ENCODE data around the gene KRT82. TPM values are rescaled to one million over a fixed set of nuclear protein-coding genes. Genes with fewer than 3 reads are reported as not detected.
"Not testable (repeated sequence)": the region's sequence is repeated elsewhere in the genome, so short reads cannot be mapped to it uniquely, and the experiment has no call there.

KRT82 gene
- not detected for total RNA-seq
- not detected for polyA plus RNA-seq
- long read RNA-seq, donor 1, result 0 reads
- long read RNA-seq, donor 2, result 0 reads
- long read RNA-seq, donor 3, result 0 reads
- long read RNA-seq, donor 4, result 0 reads

- no peak for DNase-seq
These were observed at the start of gene KRT82 for GRCh38 chr12:52405922-52406385. KRT82 (minus strand) TSS chr12:52406335; CDS start chr12:52406277, 58 bp downstream.

GRCh38 chr12:52455821-52456220 lies 49.7 kb upstream of the KRT82 start:
- ATAC-seq (no peak), DNase-seq (no peak)
- no peak overlapping the region for H3K4me3 ChIP-seq (ENCODE audit: low read length)
- H3K9me3 ChIP-seq (ENCODE audit: control insufficient read depth, low read length), result no peaks in the 10 kb centered on the region
- no peaks in the 10 kb centered on the region for H3K4me1 ChIP-seq (ENCODE audit: control insufficient read depth, insufficient read depth, low read length)
- H3K27ac ChIP-seq (ENCODE audit: low read length), result no peak overlapping the region
- intact Hi-C loops (cut with DNase I), result no loop called here
- 59% methylated on average over 1 of the region's 1 CpG for WGBS
- H3K27me3 ChIP-seq (ENCODE audit: control insufficient read depth, insufficient read depth), result no peaks in the 10 kb centered on the region

More at GRCh38 chr12:52405922-52406385, at the start of gene KRT82:
- Histone ChIP-seq H3K27me3 (ENCODE audit: control insufficient read depth, insufficient read depth) (no peaks in the 10 kb centered on the region), H3K27ac (ENCODE audit: low read length) (no peak within 1 kb of the TSS), H3K9me3 (ENCODE audit: control insufficient read depth, low read length) (no peaks in the 10 kb centered on the region), H3K4me3 (ENCODE audit: low read length) (no peak within 1 kb of the TSS), H3K4me1 (ENCODE audit: control insufficient read depth, insufficient read depth, low read length) (no peaks in the 10 kb centered on the region)
- intact Hi-C loops (cut with DNase I), result no loop called here
- 91% methylated on average over 14 of the region's 14 CpGs for WGBS
- no peak for ATAC-seq

GRCh38 chr12:52454411-52455201 lies 48.5 kb upstream of the KRT82 start:
- Histone ChIP-seq H3K9me3 (ENCODE audit: control insufficient read depth, low read length) (no peaks in the 10 kb centered on the region), H3K4me3 (ENCODE audit: low read length) (no peak overlapping the region), H3K4me1 (ENCODE audit: control insufficient read depth, insufficient read depth, low read length) (no peaks in the 10 kb centered on the region), H3K27me3 (ENCODE audit: control insufficient read depth, insufficient read depth) (no peaks in the 10 kb centered on the region), H3K27ac (ENCODE audit: low read length) (no peak overlapping the region)
- no peak for DNase-seq
- 62% methylated on average over 3 of the region's 3 CpGs for WGBS
- intact Hi-C loops (cut with DNase I), result no loop called here
- peak in 1 of 2 donors; percentile 41 for ATAC-seq

GRCh38 chr12:52452101-52452500 lies 46.0 kb upstream of the KRT82 start, which contains the start of gene KRT6B:
KRT6B (minus strand) TSS chr12:52452146; CDS start chr12:52452078, 68 bp downstream.
- H3K4me1 ChIP-seq (ENCODE audit: control insufficient read depth, insufficient read depth, low read length), result no peaks in the 10 kb centered on the region
- intact Hi-C loops (cut with DNase I), result no loop called here

GRCh38 chr12:52448228-52448627 lies 42.1 kb upstream of the KRT82 start:
- Histone ChIP-seq H3K27me3 (ENCODE audit: control insufficient read depth, insufficient read depth) (no peaks in the 10 kb centered on the region), H3K9me3 (ENCODE audit: control insufficient read depth, low read length) (no peaks in the 10 kb centered on the region), H3K27ac (ENCODE audit: low read length) (no peak overlapping the region), H3K4me1 (ENCODE audit: control insufficient read depth, insufficient read depth, low read length) (no peaks in the 10 kb centered on the region), H3K4me3 (ENCODE audit: low read length) (no peak overlapping the region)
- ATAC-seq (no peak), DNase-seq (no peak)
- intact Hi-C loops (cut with DNase I), result no loop called here
- WGBS, result 50% methylated on average over 3 of the region's 3 CpGs

More at GRCh38 chr12:52452101-52452500, 46.0 kb upstream of the KRT82 start, which contains the start of gene KRT6B:
- no peak for DNase-seq
- Histone ChIP-seq H3K27ac (ENCODE audit: low read length) (no peak within 1 kb of the TSS), H3K27me3 (ENCODE audit: control insufficient read depth, insufficient read depth) (no peaks in the 10 kb centered on the region), H3K9me3 (ENCODE audit: control insufficient read depth, low read length) (no peaks in the 10 kb centered on the region), H3K4me3 (ENCODE audit: low read length) (no peak within 1 kb of the TSS)
- ATAC-seq, result no peak
- WGBS, result 86% methylated on average over 6 of the region's 6 CpGs

- H3K27me3 ChIP-seq (ENCODE audit: control insufficient read depth, insufficient read depth); H3K27ac ChIP-seq (ENCODE audit: low read length); H3K4me3 ChIP-seq (ENCODE audit: low read length); ATAC-seq; intact Hi-C loops (cut with DNase I); DNase-seq; H3K4me1 ChIP-seq (ENCODE audit: control insufficient read depth, insufficient read depth, low read length); H3K9me3 ChIP-seq (ENCODE audit: control insufficient read depth, low read length): not testable (repeated sequence)
- 92% methylated on average over 11 of the region's 11 CpGs for WGBS
These were observed 41.1 kb upstream of the KRT82 start for GRCh38 chr12:52447196-52447595.

GRCh38 chr12:52446367-52447045 lies 40.4 kb upstream of the KRT82 start:
- no peak for DNase-seq
- H3K27me3 ChIP-seq (ENCODE audit: control insufficient read depth, insufficient read depth), result no peaks in the 10 kb centered on the region
- H3K4me3 ChIP-seq (ENCODE audit: low read length), result no peak overlapping the region
- no peak overlapping the region for H3K27ac ChIP-seq (ENCODE audit: low read length)
- H3K4me1 ChIP-seq (ENCODE audit: control insufficient read depth, insufficient read depth, low read length), result no peaks in the 10 kb centered on the region
- intact Hi-C loops (cut with DNase I), result no loop called here
- H3K9me3 ChIP-seq (ENCODE audit: control insufficient read depth, low read length), result no peaks in the 10 kb centered on the region
- ATAC-seq, result no peak
- 81% methylated on average over 6 of the region's 6 CpGs for WGBS

GRCh38 chr12:52445876-52446275 lies 39.7 kb upstream of the KRT82 start:
- 63% methylated on average over 3 of the region's 3 CpGs for WGBS
- no peaks in the 10 kb centered on the region for H3K4me1 ChIP-seq (ENCODE audit: control insufficient read depth, insufficient read depth, low read length)
- no peak overlapping the region for H3K4me3 ChIP-seq (ENCODE audit: low read length)
- intact Hi-C loops (cut with DNase I), result no loop called here
- no peaks in the 10 kb centered on the region for H3K9me3 ChIP-seq (ENCODE audit: control insufficient read depth, low read length)
- H3K27ac ChIP-seq (ENCODE audit: low read length), result no peak overlapping the region
- DNase-seq (no peak), ATAC-seq (no peak)
- no peaks in the 10 kb centered on the region for H3K27me3 ChIP-seq (ENCODE audit: control insufficient read depth, insufficient read depth)

- ATAC-seq, result no peak
- 65% methylated on average over 10 of the region's 10 CpGs for WGBS
- no peak for DNase-seq
- H3K27me3 ChIP-seq (ENCODE audit: control insufficient read depth, insufficient read depth), result no peaks in the 10 kb centered on the region
- no peaks in the 10 kb centered on the region for H3K9me3 ChIP-seq (ENCODE audit: control insufficient read depth, low read length)
- no peaks in the 10 kb centered on the region for H3K4me1 ChIP-seq (ENCODE audit: control insufficient read depth, insufficient read depth, low read length)
- no peak overlapping the region for H3K27ac ChIP-seq (ENCODE audit: low read length)
- H3K4me3 ChIP-seq (ENCODE audit: low read length), result no peak overlapping the region
- intact Hi-C loops (cut with DNase I), result no loop called here
These were observed 38.8 kb upstream of the KRT82 start for GRCh38 chr12:52444647-52445595.

- H3K4me3 ChIP-seq (ENCODE audit: low read length), result no peak overlapping the region
- no peaks in the 10 kb centered on the region for H3K4me1 ChIP-seq (ENCODE audit: control insufficient read depth, insufficient read depth, low read length)
- ATAC-seq (no peak), DNase-seq (no peak)
- H3K9me3 ChIP-seq (ENCODE audit: control insufficient read depth, low read length), result no peaks in the 10 kb centered on the region
- intact Hi-C loops (cut with DNase I), result no loop called here
- 84% methylated on average over 3 of the region's 3 CpGs for WGBS
- H3K27me3 ChIP-seq (ENCODE audit: control insufficient read depth, insufficient read depth), result no peaks in the 10 kb centered on the region
- H3K27ac ChIP-seq (ENCODE audit: low read length), result no peak overlapping the region
These were observed 37.8 kb upstream of the KRT82 start for GRCh38 chr12:52443966-52444365.
